HL-60 (cell line): ENCODE measurements around the gene LYSMD2.

Experiments used
- POLR2AphosphoS5 ChIP-seq: IDR thresholded peaks from 2 replicates; pipeline ENCODE4 v1.6.1; 2012; ENCODE audit warnings: low read depth
- TF ChIP-seq, protein P1 (sequence below): IDR thresholded peaks from one replicate; pipeline ENCODE4 v1.5.1; 2011; ENCODE audit warnings: low read length, control low read depth, inconsistent platforms; ENCODE audit not compliant: insufficient read depth

DNA sequence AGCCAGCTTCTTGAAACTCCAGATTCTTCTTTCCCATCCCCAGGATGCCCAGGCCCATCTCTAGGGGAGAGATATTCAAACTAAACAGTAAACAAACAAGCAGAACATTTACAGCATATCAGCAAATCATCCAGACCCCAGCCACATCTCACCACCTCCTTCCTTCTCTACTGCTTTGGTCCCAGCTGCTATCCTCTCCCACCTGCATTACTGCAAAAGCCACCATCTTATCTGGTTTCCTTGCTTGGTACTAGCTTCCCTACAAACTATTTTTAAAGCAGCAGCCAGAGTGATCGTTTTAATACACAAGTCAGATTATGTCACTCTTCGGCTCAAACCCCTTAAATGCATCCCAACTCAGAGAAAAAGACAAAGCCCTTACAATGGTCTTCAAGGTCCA, 4.8 kb downstream of the LYSMD2 start:
- TF ChIP-seq, protein P1, sequence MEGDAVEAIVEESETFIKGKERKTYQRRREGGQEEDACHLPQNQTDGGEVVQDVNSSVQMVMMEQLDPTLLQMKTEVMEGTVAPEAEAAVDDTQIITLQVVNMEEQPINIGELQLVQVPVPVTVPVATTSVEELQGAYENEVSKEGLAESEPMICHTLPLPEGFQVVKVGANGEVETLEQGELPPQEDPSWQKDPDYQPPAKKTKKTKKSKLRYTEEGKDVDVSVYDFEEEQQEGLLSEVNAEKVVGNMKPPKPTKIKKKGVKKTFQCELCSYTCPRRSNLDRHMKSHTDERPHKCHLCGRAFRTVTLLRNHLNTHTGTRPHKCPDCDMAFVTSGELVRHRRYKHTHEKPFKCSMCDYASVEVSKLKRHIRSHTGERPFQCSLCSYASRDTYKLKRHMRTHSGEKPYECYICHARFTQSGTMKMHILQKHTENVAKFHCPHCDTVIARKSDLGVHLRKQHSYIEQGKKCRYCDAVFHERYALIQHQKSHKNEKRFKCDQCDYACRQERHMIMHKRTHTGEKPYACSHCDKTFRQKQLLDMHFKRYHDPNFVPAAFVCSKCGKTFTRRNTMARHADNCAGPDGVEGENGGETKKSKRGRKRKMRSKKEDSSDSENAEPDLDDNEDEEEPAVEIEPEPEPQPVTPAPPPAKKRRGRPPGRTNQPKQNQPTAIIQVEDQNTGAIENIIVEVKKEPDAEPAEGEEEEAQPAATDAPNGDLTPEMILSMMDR = no peak
- TF ChIP-seq POLR2AphosphoS5 = no peak
